K562 (cell line): ENCODE data around the gene PLCD1. TPM values are rescaled to one million over a fixed set of nuclear protein-coding genes. Genes with fewer than 3 reads are reported as not detected.
A peak's percentile ranks its signal among the peaks of the same experiment; 100 is the strongest.

Experiments
- ATAC-seq: fragments of 200-7000 bp; cut with Tn5 transposase; 3 replicates; pipeline ENCODE4 v1.9.1; 2020; ENCODE audit warnings: moderate library complexity
- BruUV-seq: library from RNA; stranded (reverse); fragments of 400-500 nt; replicated peaks from 2 replicates; lab custom pipeline; 2021; lab: Mats Ljungman, UMichigan
- CTCF ChIA-PET: fragments of 300-600 bp; formaldehyde crosslinking; extraction: SDS; loops from one replicate; lab custom pipeline; 2021; ENCODE audit warnings: low intra/inter-chr PET ratio; lab: Yijun Ruan, JAX
- POLR2A ChIA-PET: fragments of 300-600, 350-650 bp; sonication (Branson Sonifier 250); formaldehyde crosslinking; extraction: SDS; loops from one replicate; lab custom pipeline; 2021; ENCODE audit warnings: antibody characterized with exemption, inconsistent platforms; lab: Yijun Ruan, JAX
- DNase-seq, 4 experiments: peaks; one replicate each; pipeline versions ENCODE4 v3.0.0 to v3.0.0-alpha.2; 2011 to 2018; ENCODE audit warnings: low spot score in 3 of 4, mixed read lengths in 3 of 4; ENCODE audit errors: extremely low read depth in 1 of 4
- FAIRE-seq: peaks from 2 replicates; lab custom pipeline; 2011; peaks lifted over from hg19 to GRCh38; lab: Jason Lieb, UNC
- H2AFZ ChIP-seq: 2 replicates; pipeline ENCODE4 v1.6.0; 2011; ENCODE audit warnings: low read depth, low read length, control low read depth, inconsistent platforms
- H3K27ac ChIP-seq: fragments of 200-600 bp; 3 replicates; pipeline ENCODE4 v1.8.0; 2011; ENCODE audit warnings: low read depth, mild to moderate bottlenecking, control low read depth, inconsistent platforms, low read length, moderate library complexity, mixed read lengths; ENCODE audit errors: extremely low read depth
- H3K27me3 ChIP-seq, 2 experiments: fragments of 300-600 bp in 1 of 2; 2 replicates in 1 of 2; 3 replicates in 1 of 2; pipeline versions ENCODE4 v1.6.0 to v1.8.0; 2011; ENCODE audit warnings: inconsistent platforms in 2 of 2, low read length in 2 of 2, mild to moderate bottlenecking in 1 of 2, mixed read lengths in 1 of 2, moderate library complexity in 1 of 2; ENCODE audit not compliant: control insufficient read depth in 2 of 2, insufficient read depth in 2 of 2
- H3K36me3 ChIP-seq: fragments of 300-600 bp; 3 replicates; pipeline ENCODE4 v1.8.0; 2011; ENCODE audit warnings: mild to moderate bottlenecking, low read length, inconsistent platforms; ENCODE audit not compliant: control insufficient read depth, insufficient read depth
- H3K4me1 ChIP-seq, 2 experiments: fragments of 200-600 bp in 1 of 2; replicated peaks in 1 of 2; 2 replicates in 1 of 2; 3 replicates in 1 of 2; pipeline versions ENCODE4 v1.5.1 to v1.8.0; 2011; ENCODE audit warnings: inconsistent platforms in 2 of 2, low read length in 2 of 2, mild to moderate bottlenecking in 1 of 2, mixed read lengths in 1 of 2, moderate library complexity in 1 of 2; ENCODE audit not compliant: control insufficient read depth in 2 of 2, insufficient read depth in 2 of 2
- H3K4me2 ChIP-seq: 2 replicates; pipeline ENCODE4 v1.6.1; 2011; ENCODE audit warnings: low read length, control low read depth, inconsistent platforms, mixed read lengths; ENCODE audit not compliant: insufficient read depth
- H3K4me3 ChIP-seq: fragments of 200-600 bp; sonication (generic), shearing (Covaris generic); 2 replicates; pipeline ENCODE4 v1.5.1; 2016; ENCODE audit warnings: control low read depth, inconsistent platforms
- H3K79me2 ChIP-seq: fragments of 200-600 bp; 3 replicates; pipeline ENCODE4 v1.8.0; 2011; ENCODE audit warnings: low read length, inconsistent platforms; ENCODE audit not compliant: control insufficient read depth, insufficient read depth
- H3K9ac ChIP-seq, 2 experiments: 2 replicates each; pipeline versions ENCODE4 v1.6.0 to v1.6.1; 2011; ENCODE audit warnings: low read depth in 2 of 2, low read length in 2 of 2, control low read depth in 1 of 2, inconsistent platforms in 1 of 2, mild to moderate bottlenecking in 1 of 2, mixed read lengths in 1 of 2; ENCODE audit not compliant: insufficient read depth in 1 of 2
- H3K9me1 ChIP-seq: one replicate; pipeline ENCODE4 v1.6.0; 2011; ENCODE audit warnings: inconsistent platforms, mild to moderate bottlenecking, low read length, moderate library complexity; ENCODE audit not compliant: control insufficient read depth, insufficient read depth
- H3K9me3 ChIP-seq: replicated peaks from 2 replicates; pipeline ENCODE4 v1.5.1; 2011; ENCODE audit warnings: low read depth, low read length, inconsistent platforms; ENCODE audit not compliant: control insufficient read depth, insufficient read depth
- H4K20me1 ChIP-seq: replicated peaks from 2 replicates; pipeline ENCODE4 v1.6.1; 2011; ENCODE audit warnings: low read length, inconsistent platforms, mixed read lengths; ENCODE audit not compliant: control insufficient read depth, insufficient read depth
- HNRNPLL ChIP-seq: fragments of 200-400 bp; formaldehyde crosslinking; IDR thresholded peaks from 2 replicates; pipeline ENCODE4 v1.6.1; 2017; ENCODE audit warnings: low read length, low read depth, mild to moderate bottlenecking; ENCODE audit not compliant: poor library complexity, severe bottlenecking
- POLR2A ChIP-seq: fragments of 450-650 bp; conservative IDR thresholded peaks from 2 replicates; pipeline ENCODE4 v1.6.1; 2016
- POLR2AphosphoS2 ChIP-seq: IDR thresholded peaks from 2 replicates; pipeline ENCODE4 v1.6.1; 2012; ENCODE audit warnings: low read length, improper control_type of control experiment
- POLR2AphosphoS5 ChIP-seq: IDR thresholded peaks from 2 replicates; pipeline ENCODE4 v1.6.1; 2011; ENCODE audit warnings: mild to moderate bottlenecking, low read depth, low read length, moderate library complexity; ENCODE audit not compliant: control insufficient read depth, insufficient read depth
- TEAD4 ChIP-seq, 2 experiments: sonication (generic) in 1 of 2; formaldehyde crosslinking in 1 of 2; IDR thresholded peaks; 2 replicates each; pipeline versions ENCODE4 v1.6.1 to v1.8.0; 2012 to 2022; ENCODE audit warnings: borderline replicate concordance in 1 of 2, inconsistent platforms in 1 of 2, low read length in 1 of 2, mild to moderate bottlenecking in 1 of 2, missing genetic modification reagents in 1 of 2
- TSC22D4 ChIP-seq: fragments of 450-650 bp; IDR thresholded peaks from 2 replicates; pipeline ENCODE4 v1.6.1; 2016; ENCODE audit warnings: missing genetic modification characterization, missing biosample characterization, control low read depth
- USF2 ChIP-seq: sonication (generic); formaldehyde crosslinking; IDR thresholded peaks from 2 replicates; pipeline ENCODE4 v1.5.0; 2020; ENCODE audit warnings: missing genetic modification reagents
- ZBTB11 ChIP-seq, 3 experiments: fragments of 200-800 bp in 1 of 3; fragments of 250-450 bp in 1 of 3; fragments of 450-650 bp in 1 of 3; sonication (Bioruptor Pico) in 1 of 3; sonication (Bioruptor generic) in 1 of 3; formaldehyde crosslinking in 1 of 3; IDR thresholded peaks; 2 replicates each; pipeline versions ENCODE4 v1.6.1 to v1.8.0; 2016 to 2022; ENCODE audit warnings: mild to moderate bottlenecking in 2 of 3, missing genetic modification characterization in 2 of 3, missing compliant biosample characterization in 1 of 3, moderate library complexity in 1 of 3
- ZBTB43 ChIP-seq: sonication (generic); formaldehyde crosslinking; IDR thresholded peaks from 2 replicates; pipeline ENCODE4 v1.8.0; 2023; ENCODE audit warnings: mild to moderate bottlenecking, missing genetic modification reagents
- ZKSCAN1 ChIP-seq: fragments of 150-350 bp; IDR thresholded peaks from 2 replicates; pipeline ENCODE4 v1.6.1; 2016; ENCODE audit warnings: low read depth, low read length
- ZNF232 ChIP-seq: sonication (generic); formaldehyde crosslinking; IDR thresholded peaks from 2 replicates; pipeline ENCODE4 v1.8.0; 2022; ENCODE audit warnings: mild to moderate bottlenecking, missing genetic modification reagents
- WGBS: fragments of 100-300 bp; shearing (Covaris generic); methylation state at CpG from one replicate; pipeline ENCODE4 v1.1.6; 2016; ENCODE audit warnings: low coverage, mixed read lengths; ENCODE audit not compliant: insufficient coverage; ENCODE audit errors: missing lambda C conversion rate; 5-methylcytosine and 5-hydroxymethylcytosine counted together
- in situ Hi-C: fragments of 300-500 bp; cut with MboI; formaldehyde crosslinking; loops from 4 replicates; pipeline ENCODE4 v1.15.0; 2018; ENCODE audit warnings: inconsistent platforms, mixed read lengths
- intact Hi-C: fragments of 100-400 bp; cut with micrococcal nuclease; formaldehyde crosslinking; loops from 2 replicates; pipeline ENCODE4 v1.14.2; 2022
- polyA plus RNA-seq, 8 experiments: library from polyadenylated mRNA; depleted of rRNA in 4 of 8; stranded (reverse) in 5 of 8; unstranded in 3 of 8; fragments of >200 nt; fragmentation: Nextera tagmentation in 2 of 8; fragmentation: Illumina TruSeq in 1 of 8; extraction: Ambion mirVana in 2 of 8; extraction: Trizol in 1 of 8; gene quantifications; 2 replicates each; pipeline versions ENCODE4 v1.2.1 to v1.2.3, GENCODE V29; 2011 to 2014; ENCODE audit warnings: inconsistent platforms in 1 of 8, missing spikeins in 1 of 8
- total RNA-seq, 7 experiments: library from RNA; depleted of rRNA in 6 of 7; stranded (reverse); fragments of >200 nt in 6 of 7; fragmentation: Illumina TruSeq in 2 of 7; extraction: Trizol in 2 of 7; gene quantifications; 2 replicates each; pipeline versions ENCODE4 v1.2.1 to v1.2.3, GENCODE V29; 2011 to 2021; ENCODE audit warnings: low replicate concordance in 1 of 7

PLCD1 gene
- total and polyA plus RNA-seq, 9 of the 15 experiments (the other 6 are each of a cell fraction or from before 2014, with no cell fraction given), result 5.4 to 209 (median 116) TPM

DNA sequence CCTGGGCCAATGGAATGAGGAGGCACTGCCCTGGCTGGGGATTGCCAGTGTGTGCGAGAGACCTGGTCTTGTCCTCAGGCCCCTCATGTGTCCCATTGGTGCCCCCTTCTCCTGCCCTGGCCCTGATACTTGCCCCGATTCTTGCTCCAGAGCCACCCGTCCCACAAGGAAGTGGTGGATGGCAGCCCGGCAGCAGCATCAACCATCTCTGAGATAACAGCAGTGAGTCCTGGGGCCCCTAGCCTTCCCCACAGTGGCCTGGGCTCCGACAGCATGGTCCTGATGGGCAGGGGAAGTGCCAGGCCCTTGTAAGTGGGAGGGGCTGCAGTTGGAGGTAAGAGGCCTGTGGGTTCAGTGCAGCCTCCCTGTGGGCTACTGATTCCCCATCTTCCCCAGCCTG is 23.4 kb downstream of the PLCD1 start (continued):
- no peak for TF ChIP-seq USF2 (CRISPR knock-in tag)
- TF ChIP-seq POLR2A, result peak; percentile 6; the same call in 1 of the 2 replicates

DNA sequence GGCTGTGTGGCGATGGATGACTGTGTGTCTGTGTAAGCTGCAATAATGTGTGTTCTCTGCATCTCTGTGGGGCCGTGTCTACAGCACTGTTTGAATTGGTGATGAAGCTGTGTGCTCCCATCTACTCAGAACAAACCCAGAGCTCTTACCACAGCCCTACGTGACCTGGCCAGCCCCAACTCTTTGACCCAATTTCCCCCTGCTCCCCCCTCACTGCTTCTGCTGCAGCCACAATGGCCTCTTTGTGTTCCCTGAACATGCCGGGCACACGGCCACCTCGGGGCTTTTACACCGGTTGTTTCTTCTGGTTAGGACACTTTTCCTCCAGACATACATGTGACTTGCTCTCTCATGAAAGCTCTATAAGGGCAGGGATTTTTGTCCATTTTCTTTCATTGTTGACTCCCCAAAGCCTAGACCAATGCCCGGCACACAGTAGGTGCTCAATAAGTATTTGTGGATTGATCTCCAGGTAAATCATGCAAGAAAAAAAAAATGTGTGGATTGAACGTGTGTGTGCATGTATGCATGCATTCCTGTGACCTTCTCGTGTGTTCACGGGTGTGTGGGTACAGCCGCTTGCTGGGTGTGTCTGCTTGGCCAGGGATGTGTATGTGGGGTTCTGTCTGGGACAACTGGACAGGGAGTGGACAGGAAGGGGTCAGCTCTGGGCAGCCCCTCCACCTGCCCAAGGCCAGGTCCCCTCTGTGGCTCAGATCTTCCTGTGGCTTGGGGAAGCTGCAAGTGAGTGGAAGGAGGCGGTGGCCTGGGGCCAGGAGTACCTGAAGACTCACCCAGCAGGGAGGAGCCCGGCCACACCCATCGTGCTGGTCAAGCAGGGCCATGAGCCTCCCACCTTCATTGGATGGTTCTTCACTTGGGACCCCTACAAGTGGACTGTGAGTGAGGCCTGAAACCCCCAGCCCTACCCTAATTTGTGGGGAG is 24.1 kb downstream of the PLCD1 start:
- no peak for ATAC-seq
- CTCF ChIA-PET, result interaction anchor here (1.2 to 5.0 kb wide), 3 partner anchors 29 to 474 kb away, joined by 3 to 62 read pairs (median 9); partner anchors contain the start of gene DLEC1
- TF ChIP-seq TSC22D4 (tag) (no peak), ZKSCAN1 (peak; percentile 79), HNRNPLL (peak; percentile 15), POLR2AphosphoS2 (0 out of 2 replicates have a peak, but pooled peaks have one; percentile 37), ZBTB43 (CRISPR knock-in tag) (0 out of 2 replicates have a peak, but pooled peaks have one; percentile 1), ZNF232 (CRISPR knock-in tag) (no peak), ZBTB11 (CRISPR knock-in tag; IDR thresholded peaks at IDR 0.05) (peak in 1 of 3 experiments; percentile 15; a peak in 1 of 6 replicates), POLR2A (peak; percentile 9; the same call in 1 of the 2 replicates), POLR2AphosphoS5 (0 out of 2 replicates have a peak, but pooled peaks have one; percentile 18), TEAD4 (IDR thresholded peaks at IDR 0.05; ENCODE audit: low read length) (no peak), TEAD4 (CRISPR knock-in tag; IDR thresholded peaks at IDR 0.05; ENCODE audit: borderline replicate concordance) (no peak)

More for the DNA sequence above, 24.1 kb downstream of the PLCD1 start:
- FAIRE-seq (no peak), DNase-seq (peak in 1 of 4 experiments; percentile 40)
- H3K4me3 ChIP-seq, result no peak overlapping the region
- peaks cover 6% of the 10 kb centered on the region for H3K9me1 ChIP-seq
- H2AFZ ChIP-seq, result no peak overlapping the region
- no peaks in the 10 kb centered on the region for H3K79me2 ChIP-seq
- no TSS peak for BruUV-seq
- POLR2A ChIA-PET, result interaction anchor here (0.9 to 1.7 kb wide), 3 partner anchors 11 to 64 kb away, joined by 3 to 6 read pairs (median 4); no protein-coding TSS in a partner anchor
- 72% methylated on average over 15 of the region's 15 CpGs for WGBS
- H3K36me3 ChIP-seq, result peaks cover 79% of the 10 kb centered on the region; the same call in 2 of the 3 replicates
- H3K27me3 ChIP-seq, result no peaks in the 10 kb centered on the region
- H3K4me2 ChIP-seq, result no peak overlapping the region
- H3K9me3 ChIP-seq, result no peaks in the 10 kb centered on the region
- intact Hi-C loops (no loop called here), in situ Hi-C loops (no loop called here)
- H3K27ac ChIP-seq, result no peak overlapping the region
- peaks cover 6 to 54% of the 10 kb centered on the region in 2 experiments; a peak in 4 of 5 replicates for H3K4me1 ChIP-seq
- peaks cover 14% of the 10 kb centered on the region for H4K20me1 ChIP-seq
- peak overlapping the region in 1 of 2 experiments; percentile 64; a peak in 2 of 4 replicates for H3K9ac ChIP-seq
